ENCODE measurements around the gene UNC13A.

UNC13A gene

DNA sequence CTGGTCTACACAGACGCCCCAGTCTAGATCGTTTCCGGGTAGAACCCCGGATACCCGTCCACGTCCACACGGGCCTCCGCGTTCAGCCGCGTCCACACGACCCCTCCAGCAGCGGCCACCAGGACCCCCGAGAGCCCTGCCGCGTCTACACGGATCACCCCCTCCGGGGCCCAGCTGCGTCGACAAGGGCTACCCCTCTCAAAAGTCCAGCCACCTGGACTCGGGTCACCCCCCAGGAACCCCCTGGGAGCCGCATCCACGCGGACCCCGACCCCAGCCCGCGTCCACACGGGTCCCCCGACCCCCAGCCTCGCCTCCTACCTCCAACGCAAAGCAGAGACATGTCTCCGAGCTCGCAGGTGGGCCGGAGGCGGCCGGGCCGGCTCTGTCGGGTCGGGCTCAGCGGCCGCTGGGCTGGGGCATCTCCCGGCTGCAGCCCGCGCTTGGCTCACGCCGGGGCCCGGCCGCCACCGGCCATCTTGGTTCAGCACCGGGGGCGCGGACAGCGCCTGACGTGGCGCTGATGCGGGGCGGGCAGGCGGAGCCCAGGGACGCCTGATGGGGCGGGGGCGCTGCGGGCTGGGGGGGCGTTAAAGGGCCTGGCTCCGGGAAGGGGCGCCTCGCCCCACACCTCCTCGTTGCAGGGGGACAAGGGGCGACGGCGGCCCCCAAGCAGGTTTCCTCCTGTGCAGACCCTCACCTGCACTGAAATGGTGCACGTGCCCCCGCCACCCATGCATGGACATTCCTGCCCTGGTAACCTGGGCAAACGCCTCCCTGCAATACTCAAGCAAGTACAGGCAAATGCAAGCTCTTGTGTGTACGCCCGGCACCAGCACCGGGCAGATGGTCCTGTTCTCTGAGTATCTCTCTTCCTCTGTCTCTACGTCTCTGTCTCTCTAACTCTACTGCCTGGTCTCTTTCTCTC lies at the start of gene UNC13A:
TSS of gene UNC13A (minus strand) at position 498 of the 928 bp plus-strand sequence. CDS start at position 343, 155 bp downstream.
- peak; percentile 16 to 23 for DNase-seq (ENCODE audit: low read depth in 2 of 2)

DNA sequence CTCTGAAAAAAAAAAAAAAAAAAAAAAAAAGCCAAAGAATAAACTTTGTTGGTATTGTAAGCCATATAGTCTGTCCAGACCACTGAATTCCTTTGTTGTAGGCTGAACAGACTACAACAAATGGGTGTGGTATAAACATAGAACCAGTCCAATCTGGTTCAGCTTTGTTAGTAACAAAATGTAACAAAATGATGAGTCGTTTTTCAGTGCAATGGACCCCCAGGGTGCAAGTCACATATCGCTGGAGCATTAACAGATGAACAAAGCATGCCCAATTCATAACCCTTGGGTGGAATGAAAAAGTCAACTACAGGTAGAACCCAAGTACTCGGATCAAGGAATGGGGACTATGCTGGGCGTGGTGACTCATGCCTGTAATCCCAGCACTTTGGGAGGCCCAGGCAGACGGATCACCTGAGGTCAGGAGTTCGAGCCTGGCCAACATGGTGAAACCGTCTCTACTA lies 49.6 kb upstream of the UNC13A start:
- no peak for DNase-seq (ENCODE audit: low read depth in 2 of 2)

GRCh38 chr19:17735410-17735809 lies 47.3 kb upstream of the UNC13A start:
- DNase-seq (ENCODE audit: low read depth in 2 of 2): no peak

- no peak for DNase-seq (ENCODE audit: low read depth in 2 of 2)
Measured at GRCh38 chr19:17734146-17734545, 46.0 kb upstream of the UNC13A start.

DNA sequence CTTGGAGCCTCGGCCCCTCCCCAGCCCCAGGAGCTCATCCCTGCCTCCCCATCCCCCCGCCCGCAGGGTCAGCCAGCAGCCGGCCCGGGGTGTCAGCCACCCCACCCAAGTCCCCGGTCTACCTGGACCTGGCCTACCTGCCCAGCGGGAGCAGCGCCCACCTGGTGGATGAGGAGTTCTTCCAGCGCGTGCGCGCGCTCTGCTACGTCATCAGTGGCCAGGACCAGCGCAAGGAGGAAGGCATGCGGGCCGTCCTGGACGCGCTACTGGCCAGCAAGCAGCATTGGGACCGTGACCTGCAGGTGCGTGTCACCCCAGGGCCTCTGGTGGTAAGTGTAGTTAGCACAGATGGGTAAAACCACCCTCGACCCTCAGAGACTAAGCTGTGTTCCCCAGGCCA lies 45.0 kb upstream of the UNC13A start:
- DNase-seq (ENCODE audit: low read depth in 2 of 2): no peak

DNA sequence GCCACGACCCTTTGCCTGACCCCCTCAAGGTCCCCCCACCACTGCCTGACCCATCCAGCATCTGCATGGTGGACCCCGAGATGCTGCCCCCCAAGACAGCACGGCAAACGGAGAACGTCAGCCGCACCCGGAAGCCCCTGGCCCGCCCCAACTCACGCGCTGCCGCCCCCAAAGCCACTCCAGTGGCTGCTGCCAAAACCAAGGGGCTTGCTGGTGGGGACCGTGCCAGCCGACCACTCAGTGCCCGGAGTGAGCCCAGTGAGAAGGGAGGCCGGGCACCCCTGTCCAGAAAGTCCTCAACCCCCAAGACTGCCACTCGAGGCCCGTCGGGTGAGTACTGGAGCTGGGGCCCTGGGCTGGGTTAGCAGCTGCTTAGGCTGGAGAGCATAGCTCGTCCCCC lies 39.7 kb upstream of the UNC13A start:
- no peak for DNase-seq (ENCODE audit: low read depth in 2 of 2)

DNA sequence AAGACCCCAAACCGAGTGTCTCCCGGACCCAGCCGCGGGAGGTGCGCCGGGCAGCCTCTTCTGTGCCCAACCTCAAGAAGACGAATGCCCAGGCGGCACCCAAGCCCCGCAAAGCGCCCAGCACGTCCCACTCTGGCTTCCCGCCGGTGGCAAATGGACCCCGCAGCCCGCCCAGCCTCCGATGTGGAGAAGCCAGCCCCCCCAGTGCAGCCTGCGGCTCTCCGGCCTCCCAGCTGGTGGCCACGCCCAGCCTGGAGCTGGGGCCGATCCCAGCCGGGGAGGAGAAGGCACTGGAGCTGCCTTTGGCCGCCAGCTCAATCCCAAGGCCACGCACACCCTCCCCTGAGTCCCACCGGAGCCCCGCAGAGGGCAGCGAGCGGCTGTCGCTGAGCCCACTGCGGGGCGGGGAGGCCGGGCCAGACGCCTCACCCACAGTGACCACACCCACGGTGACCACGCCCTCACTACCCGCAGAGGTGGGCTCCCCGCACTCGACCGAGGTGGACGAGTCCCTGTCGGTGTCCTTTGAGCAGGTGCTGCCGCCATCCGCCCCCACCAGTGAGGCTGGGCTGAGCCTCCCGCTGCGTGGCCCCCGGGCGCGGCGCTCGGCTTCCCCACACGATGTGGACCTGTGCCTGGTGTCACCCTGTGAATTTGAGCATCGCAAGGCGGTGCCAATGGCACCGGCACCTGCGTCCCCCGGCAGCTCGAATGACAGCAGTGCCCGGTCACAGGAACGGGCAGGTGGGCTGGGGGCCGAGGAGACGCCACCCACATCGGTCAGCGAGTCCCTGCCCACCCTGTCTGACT lies 39.0 kb upstream of the UNC13A start:
- DNase-seq (ENCODE audit: low read depth in 2 of 2): no peak

DNA sequence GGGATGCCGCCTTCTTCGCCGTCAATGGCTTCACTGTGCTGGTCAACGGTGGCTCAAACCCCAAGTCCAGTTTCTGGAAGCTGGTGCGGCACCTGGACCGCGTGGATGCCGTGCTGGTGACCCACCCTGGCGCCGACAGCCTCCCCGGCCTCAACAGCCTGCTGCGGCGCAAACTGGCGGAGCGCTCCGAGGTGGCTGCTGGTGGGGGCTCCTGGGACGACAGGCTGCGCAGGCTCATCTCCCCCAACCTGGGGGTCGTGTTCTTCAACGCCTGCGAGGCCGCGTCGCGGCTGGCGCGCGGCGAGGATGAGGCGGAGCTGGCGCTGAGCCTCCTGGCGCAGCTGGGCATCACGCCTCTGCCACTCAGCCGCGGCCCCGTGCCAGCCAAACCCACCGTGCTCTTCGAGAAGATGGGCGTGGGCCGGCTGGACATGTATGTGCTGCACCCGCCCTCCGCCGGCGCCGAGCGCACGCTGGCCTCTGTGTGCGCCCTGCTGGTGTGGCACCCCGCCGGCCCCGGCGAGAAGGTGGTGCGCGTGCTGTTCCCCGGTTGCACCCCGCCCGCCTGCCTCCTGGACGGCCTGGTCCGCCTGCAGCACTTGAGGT lies 38.1 kb upstream of the UNC13A start:
- no peak for DNase-seq (ENCODE audit: low read depth in 2 of 2)

GRCh38 chr19:17725422-17726078 lies 37.4 kb upstream of the UNC13A start:
- DNase-seq (ENCODE audit: low read depth in 2 of 2): no peak

- no peak for DNase-seq (ENCODE audit: low read depth in 2 of 2)
Measured at GRCh38 chr19:17724655-17725054, 36.5 kb upstream of the UNC13A start.

- no peak for DNase-seq (ENCODE audit: low read depth in 2 of 2)
Measured at GRCh38 chr19:17722655-17723240, 34.6 kb upstream of the UNC13A start.

DNA sequence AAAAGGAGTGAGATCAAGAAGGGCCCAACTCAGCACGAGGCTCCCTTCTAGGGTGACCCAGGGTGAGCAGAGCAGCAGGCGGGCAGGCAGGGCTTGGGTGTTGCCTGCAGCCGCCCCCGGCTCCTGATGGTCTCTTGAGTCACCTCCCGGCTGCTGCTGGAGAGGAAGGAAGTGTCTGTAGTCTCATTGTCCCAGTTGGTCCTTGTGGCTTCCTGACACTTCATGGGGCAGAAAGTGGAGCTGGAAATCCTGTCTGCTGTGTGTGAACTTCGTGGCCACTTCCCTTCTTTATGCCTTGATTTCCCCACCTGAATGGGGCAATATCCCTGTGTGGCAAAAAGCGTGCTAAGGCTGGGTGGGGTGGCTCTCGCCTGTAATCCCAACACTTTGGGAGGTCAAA lies 33.7 kb upstream of the UNC13A start:
- no peak for DNase-seq (ENCODE audit: low read depth in 2 of 2)

DNA sequence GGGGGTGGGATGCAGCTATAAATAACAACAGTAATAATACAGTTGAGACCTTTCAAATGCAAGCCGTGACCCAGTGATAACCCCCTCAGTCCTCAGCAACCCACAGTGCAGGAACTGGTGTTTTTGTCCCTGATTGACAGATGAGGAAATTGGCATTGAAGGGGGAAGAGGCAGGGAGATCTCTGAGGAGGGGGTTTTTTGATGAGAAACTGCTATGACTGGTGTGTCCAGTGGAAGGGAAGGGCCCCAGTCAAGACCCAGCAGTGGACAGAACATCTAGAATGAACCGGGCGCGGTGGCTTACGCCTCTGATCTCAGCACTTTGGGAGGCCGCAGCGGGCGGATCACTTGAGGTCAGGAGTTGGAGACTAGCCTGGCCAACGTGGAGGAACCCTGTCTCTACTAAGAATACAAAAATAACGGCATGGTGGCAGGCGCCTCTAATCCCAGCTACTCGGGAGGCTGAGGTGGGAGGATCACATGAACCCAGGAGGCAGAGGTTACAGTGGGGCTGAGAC lies 33.0 kb upstream of the UNC13A start:
- DNase-seq (ENCODE audit: low read depth in 2 of 2): no peak

DNA sequence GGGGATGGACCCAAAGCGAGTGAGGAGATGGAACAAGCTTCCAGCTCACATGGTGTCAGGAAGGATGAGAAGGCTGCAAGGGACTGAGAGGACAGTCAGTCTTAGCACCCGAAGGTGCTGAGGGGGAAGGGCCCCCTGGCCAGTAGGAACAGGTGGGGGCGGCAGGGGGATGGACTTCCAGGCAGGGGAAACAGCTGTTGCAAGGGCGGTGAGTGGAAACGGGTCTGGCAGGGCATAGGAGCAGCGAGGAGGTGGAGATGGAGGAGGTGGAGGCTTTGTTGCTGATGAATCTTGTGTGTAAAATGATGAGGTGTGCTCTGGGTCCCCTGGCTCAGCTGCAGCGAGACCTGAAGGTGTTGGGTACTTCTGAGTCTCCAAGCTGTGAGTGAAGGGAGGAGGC lies 32.3 kb upstream of the UNC13A start:
- no peak for DNase-seq (ENCODE audit: low read depth in 2 of 2)

DNA sequence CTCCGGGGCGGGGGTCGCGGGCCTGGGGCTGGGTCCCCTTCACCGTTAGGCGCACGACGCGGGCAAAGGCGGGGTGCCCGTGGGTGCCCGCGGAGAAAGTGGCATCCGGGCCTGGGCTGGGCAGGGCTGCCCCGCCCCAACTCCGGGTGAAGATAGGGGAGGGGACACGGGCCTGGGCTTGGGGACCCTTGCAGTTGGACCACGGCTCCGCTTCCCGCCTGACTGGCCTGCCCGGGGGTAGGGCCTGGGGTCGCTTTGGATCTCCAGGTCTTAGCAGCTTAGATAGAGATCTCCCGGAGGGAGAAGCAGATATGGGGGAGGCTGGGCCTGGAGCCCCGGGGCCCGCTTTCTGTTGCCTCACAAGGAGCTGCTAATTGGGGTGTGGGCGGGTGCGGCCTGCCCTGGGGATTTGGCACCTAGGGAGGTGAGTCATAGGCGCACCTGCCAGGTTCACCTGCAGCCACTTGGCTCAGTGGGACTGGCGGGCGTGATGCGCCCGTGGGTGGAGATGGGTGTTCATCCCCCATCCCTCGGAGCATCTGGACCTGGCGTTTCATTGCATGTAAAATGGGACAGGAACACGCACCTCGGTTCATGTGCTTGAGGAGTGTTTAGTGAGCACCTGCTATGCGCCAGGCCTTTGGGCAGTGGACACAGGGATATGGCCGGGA lies 31.7 kb upstream of the UNC13A start:
- DNase-seq (ENCODE audit: low read depth in 2 of 2): no peak

- peak; percentile 51 to 56 for DNase-seq (ENCODE audit: low read depth in 2 of 2)
Measured at GRCh38 chr19:17718947-17719711, 31.0 kb upstream of the UNC13A start, which contains the start of gene MAP1S. MAP1S (plus strand) TSS chr19:17719480; CDS start chr19:17719503, 23 bp downstream.

DNA sequence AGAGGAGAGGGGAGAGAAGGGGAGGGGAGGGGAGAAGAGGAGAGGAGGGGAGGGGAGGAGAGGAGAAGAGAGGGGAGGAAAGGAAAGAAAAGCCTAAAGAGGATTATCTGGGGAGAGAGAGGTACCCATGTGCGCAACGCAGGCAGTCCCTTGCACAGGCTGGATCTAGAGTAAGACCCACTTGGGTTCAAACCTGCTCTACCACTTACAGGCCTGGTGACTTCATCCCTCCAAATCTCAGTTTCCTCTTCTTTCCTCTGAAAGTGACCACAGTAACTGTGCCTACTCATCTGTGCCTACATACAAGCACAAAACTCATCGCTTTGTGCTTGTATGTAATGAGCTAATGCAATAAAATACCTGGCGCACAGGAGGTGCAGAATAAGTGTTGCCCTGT lies 30.4 kb upstream of the UNC13A start:
- no peak for DNase-seq (ENCODE audit: low read depth in 2 of 2)

DNA sequence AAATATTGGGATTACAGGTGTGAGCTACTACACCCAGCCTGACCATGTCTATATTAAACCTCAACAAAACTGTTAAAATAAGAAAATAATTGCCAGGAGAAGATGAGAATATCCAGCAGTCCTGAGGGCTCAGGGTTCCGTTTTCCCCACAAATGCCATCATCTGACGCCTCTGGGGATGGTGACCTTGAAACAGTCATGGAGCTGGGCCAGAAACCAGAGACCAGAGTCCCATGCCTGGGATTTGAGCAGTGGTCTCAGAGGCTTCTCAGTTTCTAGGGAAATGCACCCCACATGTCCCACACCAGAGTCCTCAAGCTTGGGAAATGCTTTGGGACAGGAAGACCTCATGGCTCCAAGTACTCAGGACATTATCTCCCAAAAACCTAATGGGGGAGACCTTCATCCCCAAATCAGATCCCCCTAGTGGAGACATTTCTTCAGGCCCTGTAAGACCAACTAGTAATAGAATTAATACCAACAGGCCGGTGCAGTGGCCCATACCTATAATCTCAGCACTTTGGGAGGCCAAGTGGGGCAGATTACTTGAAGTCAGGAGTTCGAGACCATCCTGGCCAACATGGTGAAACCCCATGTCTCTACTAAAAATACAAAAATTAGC lies 28.3 kb upstream of the UNC13A start:
- no peak for DNase-seq (ENCODE audit: low read depth in 2 of 2)

- DNase-seq (ENCODE audit: low read depth in 2 of 2): no peak
Measured at GRCh38 chr19:17711851-17712250, 23.7 kb upstream of the UNC13A start.
